Amniotic epithelial cell (primary cell): ENCODE data around the gene IER5L.

ENCODE experiments used
- DNase-seq: peaks from one replicate; pipeline ENCODE4 v3.0.0-alpha.2; 2010; ENCODE audit warnings: low read depth

The IER5L gene

DNA sequence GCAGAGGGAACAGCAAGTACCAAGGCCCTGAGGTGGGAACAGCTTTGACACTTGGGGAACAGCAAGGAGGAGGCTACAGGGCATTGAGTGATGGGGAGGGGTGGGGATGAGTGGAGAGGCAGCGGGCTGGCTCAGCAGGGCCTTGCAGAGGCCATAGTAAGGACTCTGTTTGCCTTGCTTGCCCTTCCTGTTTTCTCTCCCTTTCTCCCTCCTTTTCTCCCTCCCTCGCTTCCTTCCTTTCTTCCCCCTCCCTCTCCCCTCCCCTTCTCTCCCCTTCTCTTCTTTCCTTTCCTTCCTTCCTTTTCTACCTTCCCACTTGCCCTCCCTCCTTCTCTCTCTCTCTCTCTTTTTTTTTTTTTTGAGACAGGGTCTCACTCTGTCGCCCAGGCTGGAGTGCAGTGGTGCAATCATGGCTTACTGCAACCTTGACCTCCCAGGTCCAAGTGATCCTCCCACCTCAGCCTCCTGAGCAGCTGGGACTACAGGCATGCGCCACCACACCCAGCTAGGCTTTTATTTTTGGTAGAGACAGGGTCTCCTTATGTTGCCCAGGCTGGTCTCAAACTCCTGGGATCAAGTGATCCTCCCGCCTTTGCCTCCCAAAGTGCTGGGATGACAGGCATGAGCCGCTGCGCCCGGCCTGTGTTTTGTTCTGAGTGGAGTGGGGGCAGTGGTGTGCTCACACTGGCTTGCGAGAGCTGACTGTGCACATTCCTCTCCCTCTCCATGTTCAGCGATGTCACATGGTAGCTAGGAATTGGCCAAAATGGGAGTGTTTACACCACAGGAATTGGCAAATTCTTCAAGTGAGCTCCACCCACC, 17.1 kb downstream of the IER5L start:
- peak; percentile 57 for DNase-seq

DNA sequence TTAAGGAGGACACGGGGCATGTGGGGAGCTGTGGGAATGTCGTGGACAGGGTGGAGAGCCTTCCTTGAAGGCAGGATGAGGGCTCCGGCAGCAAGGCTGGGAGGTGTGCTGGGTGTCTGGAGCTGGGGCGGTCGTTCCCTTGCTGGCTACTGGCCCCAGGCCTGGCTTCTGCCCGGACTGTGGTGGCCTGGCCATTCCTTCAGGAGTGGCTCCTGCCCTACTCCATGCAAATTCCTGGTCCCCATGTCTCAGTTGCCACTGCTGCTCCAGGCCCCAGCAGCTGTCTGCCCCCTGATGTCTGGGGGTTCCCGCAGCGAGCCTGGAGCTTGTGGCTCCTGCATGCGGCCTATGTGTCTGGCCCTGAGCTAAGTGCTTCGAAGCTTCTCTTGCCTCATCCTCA, 21.9 kb downstream of the IER5L start:
- DNase-seq = no peak

DNA sequence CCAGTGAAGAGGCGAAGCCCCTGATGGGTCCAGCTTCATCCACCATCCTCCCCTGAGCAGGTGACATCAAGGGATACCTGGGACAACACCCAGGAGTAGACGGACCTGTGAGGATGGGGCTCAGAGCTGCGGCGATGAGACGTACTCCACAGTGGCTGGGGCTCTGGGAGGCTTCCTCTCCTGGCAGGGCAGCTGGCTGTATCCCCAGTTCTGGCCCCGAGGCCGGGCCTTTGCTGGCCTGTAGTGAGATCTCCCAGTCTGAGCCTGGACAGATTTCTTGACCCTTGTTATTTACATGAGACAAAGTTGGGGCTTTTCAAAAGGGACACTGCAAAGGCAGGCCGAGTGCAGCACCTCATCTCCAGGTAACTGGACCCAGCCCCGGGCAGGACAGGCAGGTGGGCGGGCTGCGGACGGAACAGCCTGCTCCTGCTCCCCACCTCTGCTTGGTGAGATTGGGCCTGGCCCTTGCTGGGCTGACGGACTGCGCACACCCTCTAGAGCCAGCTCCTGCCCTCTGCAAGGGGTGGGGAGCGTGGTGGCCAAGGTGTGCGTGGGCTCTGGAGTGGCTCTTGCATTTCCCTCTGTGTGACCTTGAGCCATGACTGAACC, 23.1 kb downstream of the IER5L start:
- DNase-seq = no peak

DNA sequence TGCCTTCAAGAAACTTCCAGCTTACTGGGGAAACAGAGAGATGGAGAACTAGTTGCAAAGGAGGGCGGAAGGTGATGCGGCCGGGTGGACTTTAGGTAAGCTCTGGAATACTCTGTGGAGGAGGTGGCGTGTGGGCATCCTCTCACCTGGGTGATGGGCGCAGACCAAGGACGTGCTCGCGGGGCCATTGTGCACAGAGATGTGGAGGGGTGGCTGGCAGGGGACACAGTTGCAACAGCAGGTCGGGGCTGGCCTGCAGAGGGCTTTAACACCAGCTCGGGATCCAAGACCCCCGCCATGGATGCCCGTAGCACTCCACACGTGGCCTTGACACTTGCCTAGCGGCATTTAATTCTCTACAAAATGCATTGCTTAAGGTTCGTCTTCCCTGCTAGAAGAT, 26.6 kb downstream of the IER5L start:
- no peak for DNase-seq

GRCh38 chr9:129150672-129151211, 27.3 kb downstream of the IER5L start:
- DNase-seq = no peak

DNA sequence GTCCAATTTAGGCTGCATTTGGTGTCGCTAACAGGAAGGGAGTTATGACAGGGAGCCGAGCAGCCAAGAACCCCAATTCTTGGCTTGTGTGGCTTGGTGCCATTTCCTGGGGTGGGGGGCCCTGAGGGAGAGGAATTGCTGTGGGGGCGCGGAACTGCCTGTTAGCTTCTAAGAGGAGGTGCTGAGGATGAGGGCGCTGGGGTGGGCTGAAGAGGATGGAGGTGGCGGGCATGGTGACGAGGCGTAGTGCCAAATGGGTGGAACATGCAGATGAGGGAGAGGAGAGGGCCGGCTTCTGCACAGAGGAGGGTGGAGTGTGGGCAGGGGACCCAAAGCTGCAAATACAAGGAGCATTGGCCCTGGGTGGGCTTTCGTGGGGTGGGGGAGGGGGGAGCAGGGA, 27.9 kb downstream of the IER5L start:
- DNase-seq = no peak

DNA sequence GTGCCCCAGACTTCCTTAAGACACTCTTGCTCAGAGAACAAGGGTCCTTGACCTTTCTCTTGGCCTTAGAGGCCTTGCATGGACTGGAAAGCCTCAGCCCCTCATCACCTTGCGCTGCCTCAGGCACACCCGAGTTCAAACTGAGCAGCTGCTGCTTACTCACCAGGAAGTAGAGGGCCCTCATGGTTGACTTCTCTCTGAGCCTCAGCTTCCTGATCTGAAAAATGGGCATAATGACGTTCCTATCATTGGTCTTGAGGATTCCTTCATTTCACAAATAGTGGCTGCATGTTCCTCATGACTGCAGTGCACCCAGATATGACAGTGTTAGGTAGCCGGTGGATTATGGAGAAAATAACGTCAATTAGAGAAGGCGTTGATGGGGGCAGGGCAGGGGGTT, 28.6 kb downstream of the IER5L start:
- no peak for DNase-seq

GRCh38 chr9:129148463-129149204, 29.4 kb downstream of the IER5L start:
- DNase-seq = no peak

GRCh38 chr9:129146441-129146941, 31.6 kb downstream of the IER5L start:
- DNase-seq = peak; percentile 68

GRCh38 chr9:129145841-129146292, 32.2 kb downstream of the IER5L start:
- peak; percentile 94 for DNase-seq

DNA sequence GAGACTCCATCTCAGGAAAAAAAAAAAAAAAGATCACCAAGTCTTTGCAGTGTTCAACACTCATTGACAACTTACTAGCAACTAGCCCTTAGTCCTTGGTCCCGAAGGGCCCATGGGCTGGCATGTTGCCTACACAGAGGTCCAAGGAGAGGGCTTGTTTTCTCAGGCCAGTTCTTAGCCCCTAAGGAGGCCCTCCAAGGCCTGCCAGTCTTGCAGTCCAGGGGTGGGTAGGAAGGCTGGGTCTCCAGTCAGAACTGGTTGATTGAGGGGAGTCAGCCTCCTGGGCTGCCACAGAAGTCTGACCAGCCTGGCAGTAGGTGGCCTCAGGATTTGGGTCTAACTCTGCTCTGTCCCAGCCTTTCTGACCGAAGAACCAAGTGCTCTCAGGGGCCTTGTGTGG, 32.7 kb downstream of the IER5L start:
- DNase-seq = no peak

DNA sequence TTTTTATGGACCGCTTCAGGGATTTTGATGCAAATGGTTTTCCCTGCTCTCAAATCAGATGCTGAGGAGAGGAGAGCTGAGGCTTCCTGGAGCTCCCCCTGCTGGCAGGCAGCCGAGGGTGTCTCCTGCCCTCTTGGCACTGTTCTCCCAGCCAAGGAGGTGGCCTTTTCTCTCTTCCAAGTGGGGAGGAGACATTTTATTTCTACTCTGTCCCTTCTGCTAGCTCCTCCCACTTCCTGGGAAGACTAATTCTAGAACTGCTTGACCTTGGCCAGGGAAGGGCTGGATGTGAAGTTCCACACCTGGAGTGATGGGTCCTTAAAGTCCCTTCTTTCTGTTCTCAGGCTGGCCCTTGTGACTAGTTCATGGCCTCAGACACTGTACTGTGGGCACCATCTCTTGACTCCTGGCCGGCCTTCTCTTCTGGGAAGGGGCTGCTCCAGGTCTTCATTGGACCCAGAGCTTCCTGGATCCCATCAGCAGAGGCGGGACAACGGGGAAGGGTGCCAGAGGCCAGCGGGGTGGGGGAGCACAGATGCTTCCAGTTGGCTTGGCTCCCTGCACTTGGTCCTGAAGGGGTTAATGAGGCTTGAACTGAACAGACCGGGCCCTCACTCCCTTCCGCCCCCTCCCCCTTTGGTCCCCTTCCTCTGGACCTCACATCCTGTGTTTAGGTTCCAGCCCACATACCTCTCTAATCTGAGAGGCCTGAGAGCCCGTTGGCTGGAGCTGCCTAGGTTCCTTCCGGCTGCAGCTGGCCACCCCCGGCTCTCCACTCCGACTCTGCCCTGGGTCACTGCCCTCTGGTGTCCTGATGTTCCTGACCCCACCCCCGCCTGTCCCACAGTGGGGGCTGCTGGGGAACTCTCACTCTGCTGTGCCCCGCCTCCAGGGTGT, 34.8 kb downstream of the IER5L start:
- DNase-seq = peak; percentile 82

DNA sequence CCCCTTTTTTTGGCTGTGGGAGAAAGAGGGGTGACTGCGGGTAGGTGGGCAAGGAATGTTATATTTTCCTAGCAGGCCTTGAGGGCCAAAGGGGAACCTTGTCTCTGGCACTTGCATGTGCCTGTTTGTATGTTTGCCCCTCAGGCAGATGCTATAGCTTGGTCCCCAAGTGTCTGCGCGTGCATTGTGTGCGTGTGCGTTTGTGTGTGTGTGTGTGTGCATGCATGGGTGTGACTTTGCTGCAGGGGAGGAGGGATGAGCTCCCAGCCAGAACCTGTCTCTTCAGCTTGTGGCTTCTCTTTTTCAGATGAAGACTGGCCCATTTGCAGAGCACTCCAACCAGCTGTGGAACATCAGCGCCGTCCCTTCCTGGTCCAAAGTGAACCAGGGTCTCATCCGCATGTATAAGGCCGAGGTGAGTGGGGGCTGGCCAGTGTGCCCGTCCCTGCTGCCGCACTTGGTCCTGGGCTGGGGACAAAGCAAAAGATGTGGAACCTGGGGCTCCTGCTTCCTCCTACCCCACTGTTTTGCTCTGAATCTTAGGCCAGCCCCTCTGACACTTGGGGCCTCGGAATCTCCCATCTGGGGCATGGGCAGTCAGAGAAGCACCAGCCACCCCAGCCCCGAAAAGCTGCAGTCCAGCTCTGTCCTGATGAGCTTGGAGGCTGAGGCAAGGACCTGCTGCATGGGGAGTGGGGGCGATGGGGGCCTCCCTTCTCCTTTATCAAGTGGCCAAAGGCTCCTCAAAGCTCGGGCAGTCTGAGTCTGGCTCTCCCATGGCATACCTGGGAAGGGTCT, 35.7 kb downstream of the IER5L start:
- DNase-seq = no peak

DNA sequence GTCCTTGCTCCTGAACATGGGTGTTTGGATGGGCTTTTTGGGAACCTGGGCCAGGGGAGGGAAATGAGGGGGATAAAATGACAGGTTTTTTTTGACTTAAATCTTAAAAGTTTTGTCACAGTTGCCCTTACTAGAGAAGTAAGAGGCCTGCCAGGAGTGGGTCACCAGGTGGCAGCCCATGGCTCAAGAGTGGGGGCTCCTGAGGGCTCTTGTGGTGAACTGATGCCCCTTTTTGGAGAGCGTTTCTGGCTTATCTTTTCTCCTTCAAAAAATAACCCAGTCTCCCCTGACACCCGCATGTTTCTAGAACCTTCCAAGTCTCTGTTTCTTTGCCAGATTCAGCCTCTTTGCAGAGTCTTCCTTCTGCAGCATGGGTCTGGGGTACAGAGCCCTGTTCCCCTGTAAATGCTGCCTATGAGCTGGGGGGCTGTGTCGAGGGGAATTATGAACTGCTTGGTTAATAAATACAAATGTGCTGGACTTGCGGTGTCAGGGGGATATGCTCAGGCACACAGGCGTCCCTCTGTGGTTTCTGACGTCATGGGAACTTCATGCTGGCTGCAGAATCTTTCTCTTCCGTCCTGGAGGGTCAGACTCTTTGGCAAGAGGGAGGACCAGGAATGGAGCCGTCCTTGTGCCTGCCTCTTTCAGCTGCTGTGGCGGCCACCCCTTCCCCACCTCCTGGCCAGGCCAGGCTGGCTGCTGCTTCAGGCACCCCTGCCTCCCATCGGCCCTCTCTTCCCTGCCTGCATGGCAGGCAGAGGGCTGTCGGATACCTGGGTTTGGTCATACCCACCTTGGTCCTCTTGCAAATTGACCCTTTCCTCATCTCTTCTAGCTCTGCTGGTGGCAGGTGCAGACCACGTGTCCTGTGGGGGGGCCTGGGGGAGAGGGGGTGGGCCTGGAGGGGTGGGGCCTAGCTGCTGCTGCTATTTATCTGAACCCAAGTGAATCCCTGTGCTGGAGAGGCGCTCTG, 36.7 kb downstream of the IER5L start:
- peak; percentile 93 for DNase-seq

- DNase-seq = peak; percentile 46
Measured at GRCh38 chr9:129140397-129141065, 37.5 kb downstream of the IER5L start.

GRCh38 chr9:129139993-129140396, 38.1 kb downstream of the IER5L start:
- DNase-seq = peak; percentile 99

DNA sequence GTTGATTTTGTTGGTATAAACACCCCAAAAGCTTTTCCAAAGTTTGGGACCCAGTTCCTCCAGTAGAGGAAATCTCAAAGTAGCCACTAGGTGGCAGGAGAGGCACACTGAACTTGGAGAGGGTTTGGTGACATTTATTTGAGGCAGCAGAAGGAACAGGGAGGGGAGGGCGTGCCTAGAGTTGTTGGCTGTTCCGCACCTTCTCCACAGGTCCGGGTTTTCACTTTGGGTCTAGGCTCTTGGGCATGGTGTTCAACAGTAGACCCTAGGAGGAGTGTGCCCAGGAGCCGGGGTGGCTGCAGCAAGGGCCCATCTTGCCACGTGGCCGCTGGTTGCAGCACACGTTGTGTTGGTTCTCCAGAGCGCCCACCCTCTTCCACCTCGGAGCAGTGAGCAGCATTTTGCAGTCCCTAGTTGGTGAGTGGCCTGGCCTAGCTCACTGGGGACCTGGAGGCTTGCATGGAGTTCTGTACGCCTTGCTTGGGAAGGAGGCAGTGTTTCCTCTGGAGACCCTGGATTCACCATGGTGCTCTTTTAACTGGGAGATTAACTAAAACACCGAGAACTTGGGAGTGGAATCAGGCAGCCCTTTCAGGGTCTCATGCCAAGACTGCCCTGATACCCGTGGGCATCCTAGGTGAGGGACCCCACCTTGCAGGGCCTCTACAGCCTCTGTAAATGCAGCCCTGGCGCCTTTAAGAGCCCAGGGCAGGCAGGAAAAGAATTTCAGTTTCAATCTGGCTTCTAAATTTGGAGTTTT, 38.6 kb downstream of the IER5L start:
- DNase-seq = peak; percentile 74
